CD1c-positive myeloid dendritic cell (primary cell): ENCODE data around the gene PFKFB2.
"Not testable (repeated sequence)": the region's sequence is repeated elsewhere in the genome, so short reads cannot be mapped to it uniquely, and the experiment has no call there.

Source experiments
- DNase-seq: peaks from one replicate; pipeline ENCODE4 v3.0.0-alpha.2; 2016; ENCODE audit errors: extremely low spot score

PFKFB2 gene

GRCh38 chr1:207039380-207040180 lies 13.5 kb upstream of the PFKFB2 start:
- no peak for DNase-seq

GRCh38 chr1:207040181-207040533 lies 12.9 kb upstream of the PFKFB2 start:
- no peak for DNase-seq

GRCh38 chr1:207041397-207041796 lies 11.7 kb upstream of the PFKFB2 start:
- DNase-seq = not testable (repeated sequence)

- no peak for DNase-seq
Observed at GRCh38 chr1:207045453-207045852, 7.6 kb upstream of the PFKFB2 start.

- no peak for DNase-seq
Observed at GRCh38 chr1:207047505-207047904, 5.6 kb upstream of the PFKFB2 start.

GRCh38 chr1:207048041-207048440 lies 5.0 kb upstream of the PFKFB2 start:
- DNase-seq = no peak

GRCh38 chr1:207049054-207049453 lies 4.0 kb upstream of the PFKFB2 start:
- no peak for DNase-seq

- no peak for DNase-seq
Observed at GRCh38 chr1:207049514-207049913, 3.6 kb upstream of the PFKFB2 start.

- DNase-seq = peak; percentile 73
Observed at GRCh38 chr1:207049974-207050391, 3.1 kb upstream of the PFKFB2 start.

GRCh38 chr1:207050480-207051190 lies 2.4 kb upstream of the PFKFB2 start:
- DNase-seq = peak; percentile 97

GRCh38 chr1:207051191-207051943 lies 1.7 kb upstream of the PFKFB2 start, which contains the start of gene YOD1:
TSS of gene YOD1 (minus strand) at chr1:207051208. CDS start at chr1:207051030, 178 bp downstream.
- no peak for DNase-seq

GRCh38 chr1:207054491-207054890 lies 1.4 kb downstream of the PFKFB2 start:
- DNase-seq = no peak

- DNase-seq = no peak
Observed at GRCh38 chr1:207055386-207056001, 2.4 kb downstream of the PFKFB2 start.

- DNase-seq = no peak
Observed at GRCh38 chr1:207056673-207057072, 3.6 kb downstream of the PFKFB2 start.

- no peak for DNase-seq
Observed at GRCh38 chr1:207058252-207058651, 5.2 kb downstream of the PFKFB2 start.

GRCh38 chr1:207058878-207059867 lies 6.1 kb downstream of the PFKFB2 start:
- no peak for DNase-seq

GRCh38 chr1:207059881-207060280 lies 6.8 kb downstream of the PFKFB2 start:
- no peak for DNase-seq

GRCh38 chr1:207060596-207060995 lies 7.5 kb downstream of the PFKFB2 start:
- no peak for DNase-seq

- no peak for DNase-seq
Observed at GRCh38 chr1:207062058-207062457, 9.0 kb downstream of the PFKFB2 start.

GRCh38 chr1:207063014-207063413 lies 9.9 kb downstream of the PFKFB2 start:
- DNase-seq = no peak

GRCh38 chr1:207064561-207064960 lies 11.5 kb downstream of the PFKFB2 start:
- DNase-seq = no peak
